Gastrocnemius medialis (tissue), 4 donors: ENCODE data around the gene GAPVD1. TPM values are rescaled to one million over a fixed set of nuclear protein-coding genes. Genes with fewer than 3 reads are reported as not detected.
"Not testable (repeated sequence)": the region's sequence is repeated elsewhere in the genome, so short reads cannot be mapped to it uniquely, and the experiment has no call there.

Source experiments
- ATAC-seq, 2 donors: fragments of 150-250 bp; one replicate each; pipeline ENCODE4 v1.9.1; 2016
- DNase-seq, 2 donors: peaks; one replicate each; pipeline ENCODE4 v3.0.0-alpha.2; 2019
- H3K27ac ChIP-seq, 4 donors: fragments of 200-600 bp; sonication (generic); 1 replicate in 1 of 4; 2 replicates in 3 of 4; pipeline ENCODE4 v1.5.1; 2016 to 2018; ENCODE audit warnings: mild to moderate bottlenecking in 2 of 4, moderate library complexity in 1 of 4
- H3K27me3 ChIP-seq, 3 donors: fragments of 200-600 bp; sonication (generic) in 2 of 3; 1 replicate in 1 of 3; 2 replicates in 2 of 3; pipeline versions ENCODE4 v1.5.1 to v1.6.0; 2016 to 2019; ENCODE audit warnings: mild to moderate bottlenecking in 1 of 3, moderate library complexity in 1 of 3
- H3K36me3 ChIP-seq, 2 donors: fragments of 200-600 bp; sonication (generic) in 1 of 2; one replicate each; pipeline ENCODE4 v1.5.1; 2017 to 2018
- H3K4me1 ChIP-seq, 2 donors: fragments of 200-600 bp; sonication (generic) in 1 of 2; one replicate each; pipeline ENCODE4 v1.5.1; 2016 to 2017; ENCODE audit warnings: mild to moderate bottlenecking in 2 of 2
- H3K4me3 ChIP-seq, 4 donors: fragments of 200-600 bp; sonication (generic) in 3 of 4; 1 replicate in 1 of 4; 2 replicates in 3 of 4; pipeline ENCODE4 v1.5.1; 2016 to 2019; ENCODE audit warnings: mild to moderate bottlenecking in 2 of 4
- H3K9me3 ChIP-seq, 3 donors: fragments of 200-600 bp; sonication (generic) in 2 of 3; 1 replicate in 1 of 3; 2 replicates in 2 of 3; pipeline ENCODE4 v1.5.1; 2016 to 2019
- CTCF ChIP-seq, 5 experiments: fragments of 450-650 bp in 3 of 5; fragments of 200-600 bp in 2 of 5; sonication (generic) in 2 of 5; IDR thresholded peaks in 4 of 5; conservative IDR thresholded peaks in 1 of 5; 1 replicate in 4 of 5; 2 replicates in 1 of 5; pipeline ENCODE4 v1.5.1; 2016 to 2019; ENCODE audit warnings: antibody characterized with exemption in 5 of 5, mild to moderate bottlenecking in 3 of 5, moderate library complexity in 3 of 5
- POLR2A ChIP-seq, 2 donors: fragments of 450-650 bp; IDR thresholded peaks; one replicate each; pipeline ENCODE4 v1.6.1; 2017; ENCODE audit warnings: antibody characterized with exemption in 2 of 2, mild to moderate bottlenecking in 2 of 2, moderate library complexity in 2 of 2
- in situ Hi-C, 4 donors: fragments of 200-750 bp; cut with MboI; loops; one replicate each; pipeline versions ENCODE4 v1.15.0 to v1.8.0; 2017; ENCODE audit warnings: low sequenced_read_pairs in 4 of 4
- intact Hi-C: fragments of 100-400 bp; cut with DNase I; formaldehyde crosslinking; loops from one replicate; pipeline ENCODE4 v1.15.1; 2023; ENCODE audit warnings: low total_unique reads
- total RNA-seq, 4 donors: library from RNA; depleted of rRNA; stranded (reverse); fragments of >200 nt; gene quantifications; one replicate each; pipeline versions ENCODE4 v1.1.0 to v1.2.3, GENCODE V29; 2016

The GAPVD1 gene
- total RNA-seq, 4 donors from 2014 or later = 46.9 to 66.8 (median 53.6) TPM

DNA sequence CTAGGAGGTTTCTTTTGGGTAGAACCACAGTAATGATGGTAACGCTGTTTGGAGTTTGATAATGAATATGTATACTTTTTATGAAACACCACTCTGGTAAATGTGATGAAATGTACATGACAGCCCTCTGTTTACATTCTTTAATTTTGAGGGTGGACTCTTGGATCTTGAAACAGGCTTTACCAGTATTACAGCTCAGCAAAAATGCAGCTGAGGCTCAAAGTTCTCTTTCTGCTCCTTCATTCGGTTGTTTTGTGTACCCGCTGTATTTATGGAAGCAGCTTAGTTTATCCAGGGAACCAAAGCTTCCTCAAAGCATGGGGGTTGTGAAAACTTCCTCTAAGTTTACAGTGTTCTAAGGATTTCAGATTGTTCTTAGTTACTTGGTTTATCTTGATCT lies 11.1 kb downstream of the GAPVD1 start:
- TF ChIP-seq POLR2A (IDR thresholded peaks at IDR 0.05) (no peak), CTCF (IDR thresholded peaks at IDR 0.05 in 4 of 5, conservative IDR thresholded peaks at IDR 0.05 in 1 of 5) (no peak)
- ATAC-seq = peak in 1 of 2 donors; percentile 30
- in situ Hi-C loops = no loop called here
- peaks cover 21 to 29% of the 10 kb centered on the region in 2 donors for H3K4me1 ChIP-seq
- H3K27me3 ChIP-seq = no peaks in the 10 kb centered on the region
- intact Hi-C loops = no loop called here
- no peaks in the 10 kb centered on the region for H3K9me3 ChIP-seq
- DNase-seq = no peak
- no peak overlapping the region for H3K4me3 ChIP-seq
- H3K36me3 ChIP-seq = peaks cover 0 to 3% of the 10 kb centered on the region in 2 donors
- no peak overlapping the region for H3K27ac ChIP-seq

- TF ChIP-seq CTCF (IDR thresholded peaks at IDR 0.05 in 4 of 5, conservative IDR thresholded peaks at IDR 0.05 in 1 of 5) (no peak), POLR2A (IDR thresholded peaks at IDR 0.05) (no peak)
- H3K36me3 ChIP-seq = no peaks in the 10 kb centered on the region
- no peaks in the 10 kb centered on the region for H3K9me3 ChIP-seq
- ATAC-seq (no peak), DNase-seq (no peak)
- peaks cover 18 to 23% of the 10 kb centered on the region in 2 donors for H3K4me1 ChIP-seq
- H3K27ac ChIP-seq = no peak overlapping the region
- no peak overlapping the region for H3K4me3 ChIP-seq
- in situ Hi-C loops (no loop called here), intact Hi-C loops (no loop called here)
- H3K27me3 ChIP-seq = no peaks in the 10 kb centered on the region
Measured at GRCh38 chr9:125276771-125277170, 15.1 kb downstream of the GAPVD1 start.

DNA sequence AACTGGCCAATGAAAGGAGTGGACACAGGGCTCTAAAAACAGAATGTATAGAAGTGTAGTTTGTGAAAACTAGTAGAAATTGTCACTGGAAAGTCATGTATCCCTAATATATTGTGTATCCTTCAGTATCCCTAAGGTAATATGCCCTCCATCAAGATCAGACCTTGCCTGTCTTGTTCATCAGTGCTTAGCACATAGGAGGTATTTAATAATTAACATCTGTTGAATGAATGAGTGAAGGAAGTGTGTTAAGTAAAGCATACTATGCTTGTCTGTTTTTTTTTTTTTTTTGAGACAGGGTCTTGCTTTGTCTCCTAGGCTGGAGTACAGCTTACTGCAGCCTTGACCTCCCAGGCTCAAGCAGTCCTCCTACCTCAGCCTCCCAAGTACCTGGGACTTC lies 15.8 kb downstream of the GAPVD1 start:
- TF ChIP-seq POLR2A (IDR thresholded peaks at IDR 0.05) = no peak
- no peak for TF ChIP-seq CTCF (IDR thresholded peaks at IDR 0.05 in 4 of 5, conservative IDR thresholded peaks at IDR 0.05 in 1 of 5)
- no peak overlapping the region for H3K27ac ChIP-seq
- no peaks in the 10 kb centered on the region for H3K36me3 ChIP-seq
- no peaks in the 10 kb centered on the region for H3K9me3 ChIP-seq
- H3K4me1 ChIP-seq = peaks cover 14 to 18% of the 10 kb centered on the region in 2 donors
- intact Hi-C loops (no loop called here), in situ Hi-C loops (no loop called here)
- no peak for DNase-seq
- no peak overlapping the region for H3K4me3 ChIP-seq
- no peaks in the 10 kb centered on the region for H3K27me3 ChIP-seq
- no peak for ATAC-seq

DNA sequence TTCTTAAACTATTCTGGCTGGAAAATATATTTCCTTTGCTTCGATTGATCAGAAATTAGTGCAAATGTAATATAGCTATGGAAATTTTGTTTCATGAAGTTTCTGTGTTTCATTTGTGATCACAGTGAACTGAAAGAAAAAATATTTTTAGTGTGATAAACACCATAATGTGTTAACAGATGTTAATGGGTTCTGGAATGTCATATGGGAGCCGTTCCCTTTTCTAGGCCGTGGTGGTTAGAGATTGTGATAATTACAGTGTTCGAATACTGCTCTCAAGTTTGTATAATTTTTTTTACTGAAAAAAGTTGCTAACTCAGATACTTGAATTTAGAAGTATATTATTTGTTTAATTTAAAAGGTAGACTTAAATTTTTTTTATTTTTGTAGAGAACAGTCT lies 19.3 kb downstream of the GAPVD1 start:
- peaks cover 5 to 6% of the 10 kb centered on the region in 2 donors for H3K4me1 ChIP-seq
- in situ Hi-C loops = no loop called here
- ATAC-seq (no peak), DNase-seq (no peak)
- H3K9me3 ChIP-seq = no peaks in the 10 kb centered on the region
- peak overlapping the region; percentile 52 to 74 (median 54) for H3K27ac ChIP-seq
- H3K4me3 ChIP-seq = no peak overlapping the region
- no peak for TF ChIP-seq POLR2A (IDR thresholded peaks at IDR 0.05)
- TF ChIP-seq CTCF (IDR thresholded peaks at IDR 0.05 in 4 of 5, conservative IDR thresholded peaks at IDR 0.05 in 1 of 5) = no peak
- no peaks in the 10 kb centered on the region for H3K27me3 ChIP-seq
- intact Hi-C loops = no loop called here
- H3K36me3 ChIP-seq = no peaks in the 10 kb centered on the region

- Histone ChIP-seq H3K36me3 (no peaks in the 10 kb centered on the region), H3K4me3 (no peak overlapping the region), H3K4me1 (peaks cover 6 to 26% of the 10 kb centered on the region in 2 donors), H3K27ac (peak overlapping the region in 1 of 4 donors; percentile 24), H3K9me3 (no peaks in the 10 kb centered on the region), H3K27me3 (no peaks in the 10 kb centered on the region)
- intact Hi-C loops = no loop called here
- in situ Hi-C loops = no loop called here
- TF ChIP-seq POLR2A (IDR thresholded peaks at IDR 0.05) = no peak
- no peak for TF ChIP-seq CTCF (IDR thresholded peaks at IDR 0.05 in 4 of 5, conservative IDR thresholded peaks at IDR 0.05 in 1 of 5)
- no peak for DNase-seq
- ATAC-seq = no peak
Measured at GRCh38 chr9:125284855-125285254, 23.2 kb downstream of the GAPVD1 start.

DNA sequence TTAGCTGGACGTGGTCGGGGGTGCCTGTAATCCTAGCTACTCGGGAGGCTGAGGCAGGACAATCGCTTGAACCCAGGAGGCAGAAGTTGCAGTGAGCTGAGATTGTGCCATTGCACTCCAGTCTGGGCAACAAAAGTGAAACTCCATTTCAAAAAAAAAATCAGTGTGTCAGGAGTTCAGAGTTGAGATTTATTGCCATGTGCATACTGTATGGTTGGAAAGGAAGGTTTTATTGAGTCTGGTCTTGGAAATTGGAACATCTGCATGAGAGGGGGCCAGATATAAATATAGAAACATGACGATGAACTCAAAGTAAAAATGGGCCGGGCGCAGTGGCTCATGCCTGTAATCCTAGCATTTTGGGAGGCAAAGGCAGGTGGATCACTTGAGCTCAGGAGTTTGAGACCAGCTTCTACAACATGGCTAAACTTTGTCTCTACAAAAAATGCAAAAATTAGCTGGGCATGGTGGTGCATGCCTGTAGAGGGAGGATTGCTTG lies 25.4 kb downstream of the GAPVD1 start:
- in situ Hi-C loops, H3K36me3 ChIP-seq, intact Hi-C loops, H3K9me3 ChIP-seq, H3K27me3 ChIP-seq, H3K4me3 ChIP-seq: not testable (repeated sequence)
- H3K27ac ChIP-seq = peak overlapping the region; percentile 66 to 76 (median 71)
- H3K4me1 ChIP-seq = peaks cover 6 to 26% of the 10 kb centered on the region in 2 donors
- ATAC-seq (peak; percentile 50 to 84), DNase-seq (peak in 1 of 2 donors; percentile 34)
